ENCODE results near the gene DENND10.
"Not testable (repeated sequence)": the region's sequence is repeated elsewhere in the genome, so short reads cannot be mapped to it uniquely, and the experiment has no call there.

The DENND10 gene

GRCh38 chr10:119103903-119104653 is at the start of gene DENND10:
TSS of gene DENND10 (plus strand) at chr10:119104113. CDS start at chr10:119104143, 30 bp downstream.
- DNase-seq = peak; percentile 74

GRCh38 chr10:119055472-119055871 is 48.4 kb upstream of the DENND10 start:
- DNase-seq = no peak

GRCh38 chr10:119058010-119058409 is 45.9 kb upstream of the DENND10 start:
- no peak for DNase-seq

- DNase-seq = no peak
Observed at GRCh38 chr10:119059557-119059956, 44.4 kb upstream of the DENND10 start.

- no peak for DNase-seq
Observed at GRCh38 chr10:119060107-119060506, 43.8 kb upstream of the DENND10 start.

- DNase-seq = no peak
Observed at GRCh38 chr10:119061352-119061751, 42.6 kb upstream of the DENND10 start.

- DNase-seq = no peak
Observed at GRCh38 chr10:119061926-119062325, 42.0 kb upstream of the DENND10 start.

GRCh38 chr10:119070395-119071165 is 33.3 kb upstream of the DENND10 start:
- no peak for DNase-seq

- DNase-seq = no peak
Observed at GRCh38 chr10:119073584-119073983, 30.3 kb upstream of the DENND10 start.

GRCh38 chr10:119078422-119079179 is 25.3 kb upstream of the DENND10 start:
- DNase-seq = no peak

GRCh38 chr10:119079599-119080520 is 24.1 kb upstream of the DENND10 start:
- peak; percentile 56 for DNase-seq

GRCh38 chr10:119080521-119081259 is 23.2 kb upstream of the DENND10 start, which contains the start of gene EIF3A:
TSS of gene EIF3A (minus strand) at chr10:119080817. CDS start at chr10:119080676, 141 bp downstream.
- peak; percentile 90 for DNase-seq

- no peak for DNase-seq
Observed at GRCh38 chr10:119084896-119085295, 19.0 kb upstream of the DENND10 start.

GRCh38 chr10:119087271-119087882 is 16.5 kb upstream of the DENND10 start:
- no peak for DNase-seq

- DNase-seq = no peak
Observed at GRCh38 chr10:119090026-119090795, 13.7 kb upstream of the DENND10 start.

- peak; percentile 31 for DNase-seq
Observed at GRCh38 chr10:119090968-119091367, 12.9 kb upstream of the DENND10 start.

- DNase-seq = no peak
Observed at GRCh38 chr10:119095640-119096039, 8.3 kb upstream of the DENND10 start.

- DNase-seq = not testable (repeated sequence)
Observed at GRCh38 chr10:119096641-119097415, 7.1 kb upstream of the DENND10 start.

- DNase-seq = no peak
Observed at GRCh38 chr10:119098576-119098975, 5.3 kb upstream of the DENND10 start.

All from activated gamma-delta T cell treated with Interleukin-2 at 50 U/mL for 16 hours (primary cell).